Stimulated activated CD4-positive, alpha-beta T cell treated with anti-CD3 and anti-CD28 coated beads, TNF-alpha, amount 100 ng/mL, for 1 hour (primary cell): ENCODE data around the gene PRCP.
"Not testable (repeated sequence)": the region's sequence is repeated elsewhere in the genome, so short reads cannot be mapped to it uniquely, and the experiment has no call there.

Experiments
- DNase-seq, 3 donors: peaks; one replicate each; pipeline ENCODE4 v3.0.0-alpha.2; 2020; ENCODE audit warnings: low read depth in 3 of 3, low spot score in 1 of 3

PRCP gene

DNA sequence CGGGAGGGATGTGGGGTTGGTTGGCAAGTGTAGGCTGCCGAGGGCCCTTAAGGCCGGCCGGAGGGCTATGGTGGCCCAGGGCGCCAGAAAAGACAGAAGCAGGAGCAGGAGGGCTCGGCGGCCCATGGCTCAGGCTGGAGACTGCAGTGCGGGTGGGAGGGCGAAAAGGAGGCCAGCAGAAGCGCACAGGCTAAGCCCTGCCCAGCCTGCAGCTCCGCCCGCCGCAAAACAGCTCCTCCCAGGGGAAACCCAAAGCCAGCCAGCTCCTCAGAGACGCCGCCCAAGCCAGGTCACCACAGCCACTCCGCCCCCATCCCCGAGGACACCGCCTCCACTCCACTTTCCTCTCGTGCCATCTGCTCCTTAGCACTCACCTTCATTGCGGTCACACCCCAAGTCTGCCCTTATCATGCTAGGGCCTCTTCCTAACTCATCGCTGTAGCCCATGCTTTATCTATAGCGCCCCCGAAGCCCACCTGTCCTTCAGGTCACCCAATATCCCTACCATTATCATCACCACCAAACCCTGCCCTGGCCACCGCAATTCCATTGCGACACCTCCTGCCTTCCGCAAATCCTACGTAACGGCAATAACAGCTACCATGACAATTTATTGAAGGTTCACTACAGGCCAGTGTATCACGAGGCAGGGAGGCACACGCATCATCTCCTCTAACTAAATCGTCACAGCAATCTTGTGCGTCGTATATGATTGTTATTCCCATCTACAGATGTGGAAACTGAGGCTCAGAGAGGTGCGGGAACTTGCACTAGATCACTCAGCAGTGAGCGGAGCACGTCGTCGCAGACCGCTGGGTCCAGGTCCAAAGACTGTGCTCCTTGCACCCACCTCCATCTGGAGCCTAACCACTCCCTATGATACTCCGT, at the start of gene PRCP:
PRCP (minus strand) TSS at position 154 of the 888 bp plus-strand sequence; CDS start at position 126, 28 bp downstream.
- DNase-seq = peak; percentile 77 to 82 (median 82)

DNA sequence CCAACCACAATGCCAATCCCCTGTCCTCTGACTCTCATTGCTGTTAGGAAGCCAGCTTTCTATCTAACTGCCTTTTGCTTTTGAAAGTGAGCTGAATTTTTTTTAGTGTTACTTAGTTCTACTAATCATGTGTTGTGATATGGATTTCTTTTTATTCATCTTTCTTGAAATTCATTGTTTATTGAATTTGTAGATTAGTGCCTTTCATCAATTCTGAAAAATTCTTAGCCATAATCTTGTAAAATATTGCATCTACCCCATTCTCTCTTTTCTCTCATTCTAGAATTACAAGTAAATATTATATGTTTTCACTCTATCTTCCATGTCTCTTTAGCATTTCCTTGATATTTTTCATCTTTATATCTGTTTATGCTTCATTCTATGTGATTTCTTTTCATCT, 49.1 kb upstream of the PRCP start:
- no peak for DNase-seq

DNA sequence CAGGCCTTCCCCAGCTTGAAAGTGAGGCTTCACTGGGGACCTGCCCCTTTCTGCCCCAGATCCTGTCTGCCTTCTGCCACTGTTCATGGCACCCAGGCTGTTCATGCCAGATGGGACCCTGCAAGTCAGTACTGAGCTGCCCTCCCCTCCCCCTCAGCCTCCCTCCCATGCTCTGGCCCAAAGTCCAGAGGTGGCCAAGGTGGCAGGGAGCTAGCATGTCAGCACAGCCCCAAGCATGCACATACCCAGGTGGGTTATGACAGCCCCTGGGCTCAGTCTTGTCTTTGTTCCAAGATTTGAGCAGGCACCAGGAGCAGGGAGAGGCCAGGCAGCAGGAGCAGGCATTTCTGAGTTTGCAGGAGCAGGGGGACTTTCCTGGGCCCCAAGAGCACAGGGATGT, 45.5 kb upstream of the PRCP start:
- no peak for DNase-seq

DNA sequence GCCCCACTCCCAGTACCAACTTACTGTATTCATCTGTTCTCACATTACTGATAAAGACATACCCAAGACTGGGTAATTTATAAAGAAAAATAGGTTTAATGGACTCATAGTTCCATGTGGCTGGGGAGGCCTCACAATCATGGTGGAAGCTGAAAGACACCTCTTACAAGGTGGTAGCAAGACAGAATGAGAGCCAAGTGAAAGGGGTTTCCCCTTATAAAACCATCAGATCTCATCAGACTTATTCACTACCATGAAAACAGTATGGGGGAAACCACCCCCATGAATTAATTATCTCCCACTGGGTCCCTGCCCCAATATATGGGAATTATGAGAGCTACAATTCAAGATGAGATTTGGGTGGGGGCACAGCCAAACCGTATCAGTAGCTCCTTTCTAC, 44.8 kb upstream of the PRCP start:
- not testable (repeated sequence) for DNase-seq

DNA sequence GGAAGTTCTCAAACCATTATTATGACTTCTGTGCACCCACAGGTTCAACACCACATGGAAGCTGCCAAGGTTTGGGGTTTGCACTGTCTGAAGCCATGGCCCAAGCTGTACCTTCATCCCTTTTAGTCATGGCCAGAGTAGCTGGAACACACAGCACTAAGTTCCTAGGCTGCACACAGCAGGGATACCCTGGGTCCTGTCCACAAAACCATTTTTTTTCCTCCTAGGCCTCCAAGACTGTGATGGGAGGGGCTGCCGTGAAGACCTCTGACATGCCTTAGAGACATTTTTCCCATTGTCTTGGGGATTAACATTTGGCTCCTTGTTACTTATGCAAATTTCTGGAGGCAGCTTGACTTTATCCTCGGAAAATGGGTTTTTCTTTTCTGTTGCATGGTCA, 44.0 kb upstream of the PRCP start:
- DNase-seq = no peak

DNA sequence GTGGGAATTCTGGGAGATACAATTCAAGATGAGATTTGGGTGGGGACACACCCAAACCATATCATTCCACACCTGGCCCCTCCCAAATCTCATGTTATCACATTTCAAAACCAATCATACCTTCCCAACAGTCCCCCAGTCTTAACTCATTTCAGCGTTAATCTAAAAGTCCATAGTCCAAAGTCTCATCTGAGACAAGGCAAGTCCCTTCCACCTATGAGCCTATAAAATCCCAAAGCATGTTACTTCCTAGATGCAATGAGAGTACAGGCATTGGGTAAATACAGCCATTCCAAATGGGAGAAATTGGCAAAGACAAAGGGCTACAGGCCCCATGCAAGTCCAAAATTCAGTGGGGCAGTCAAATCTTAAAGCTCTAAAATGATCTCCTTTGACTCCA, 43.2 kb upstream of the PRCP start:
- DNase-seq = not testable (repeated sequence)

DNA sequence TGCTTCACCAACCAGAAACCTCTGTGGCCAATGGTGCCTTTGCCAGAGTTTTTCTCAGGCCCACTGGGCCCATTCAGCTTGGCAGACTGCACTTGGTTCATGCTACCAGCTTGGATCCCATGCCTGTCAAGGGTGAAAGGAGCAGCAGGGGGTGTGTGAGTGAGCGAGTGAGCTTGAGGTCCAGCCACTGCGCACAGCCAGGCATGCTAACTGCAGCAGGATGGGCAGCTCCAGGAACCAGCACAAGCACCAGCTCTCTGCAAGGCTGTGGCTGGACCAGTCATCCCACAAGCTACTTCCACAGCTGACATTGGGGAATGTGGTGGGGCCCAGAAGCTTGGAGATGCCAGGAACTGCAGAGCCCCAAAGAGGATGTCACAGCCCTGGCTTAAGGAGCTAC, 42.1 kb upstream of the PRCP start:
- DNase-seq = no peak

DNA sequence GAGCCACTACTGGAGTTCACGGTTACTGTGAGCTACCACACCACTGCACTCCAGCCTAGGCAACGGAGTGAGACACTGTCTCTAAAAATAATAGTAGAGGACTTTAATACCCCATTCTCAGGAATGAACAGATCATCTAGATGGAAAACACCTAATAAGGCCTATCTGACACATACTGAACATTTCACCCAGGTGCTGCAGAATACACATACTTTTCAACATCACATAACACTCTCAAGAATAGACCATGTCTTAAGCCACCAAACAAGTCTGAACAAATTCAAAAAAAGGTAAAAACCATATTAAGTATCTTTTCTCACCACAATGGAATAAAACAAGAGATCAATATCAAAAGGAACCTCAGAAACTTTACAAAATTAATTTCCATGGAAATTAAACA, 39.2 kb upstream of the PRCP start:
- DNase-seq = no peak

DNA sequence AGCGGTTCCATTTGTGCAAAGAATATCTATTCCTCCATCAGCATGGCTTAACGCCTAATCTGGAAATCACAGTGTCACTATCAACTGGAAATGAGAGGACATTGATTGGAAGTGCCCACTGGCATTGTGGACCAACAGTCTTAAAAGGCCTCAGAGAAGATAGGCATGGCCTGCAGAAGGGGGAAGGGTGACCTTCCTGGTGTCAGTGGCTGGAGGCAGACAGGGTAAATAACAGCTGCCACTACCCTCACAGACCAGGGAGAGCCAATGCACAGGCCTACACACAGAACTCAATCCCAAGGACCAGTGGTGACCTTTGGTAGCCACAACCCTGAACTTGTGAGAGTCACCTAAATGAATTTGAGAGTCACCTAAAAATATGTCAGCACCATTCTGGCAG, 37.3 kb upstream of the PRCP start:
- DNase-seq = no peak

DNA sequence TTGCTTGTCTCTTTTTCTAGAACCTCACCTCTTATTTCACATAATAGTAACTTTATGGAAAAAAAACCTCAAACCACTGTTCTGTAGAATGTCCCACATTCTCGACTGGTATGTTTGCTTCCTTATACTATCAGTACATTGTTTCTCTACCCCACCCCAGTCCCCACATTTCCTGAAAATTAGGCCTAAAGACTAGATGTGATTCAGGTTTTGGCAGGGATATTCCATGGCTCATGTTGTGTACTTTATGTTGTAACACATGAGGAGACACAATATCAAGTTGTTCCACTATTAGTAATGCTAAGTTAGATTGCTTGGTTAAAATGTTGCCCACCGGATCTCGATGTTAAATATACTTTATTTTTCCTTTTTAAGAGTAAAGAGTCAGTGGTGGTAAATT, 36.0 kb upstream of the PRCP start:
- DNase-seq = no peak

DNA sequence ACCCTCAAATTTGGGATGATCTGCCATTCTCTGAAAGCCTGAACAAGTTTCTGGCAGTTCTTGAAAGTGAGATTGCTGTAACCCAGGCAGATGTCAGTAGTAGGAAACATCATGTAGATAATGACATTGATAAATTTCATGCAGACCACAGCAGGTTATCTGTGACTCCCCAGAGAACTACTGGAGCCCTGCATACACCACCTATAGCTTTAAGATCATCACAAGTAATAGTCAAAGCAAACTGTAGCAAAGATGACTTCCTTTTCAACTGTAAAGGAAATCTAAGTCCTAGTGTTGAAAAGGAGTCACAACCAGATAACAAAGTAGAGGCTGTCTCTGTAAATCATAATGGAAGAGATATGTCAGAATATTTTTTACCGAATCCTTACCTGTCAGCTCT, 32.3 kb upstream of the PRCP start:
- no peak for DNase-seq

DNA sequence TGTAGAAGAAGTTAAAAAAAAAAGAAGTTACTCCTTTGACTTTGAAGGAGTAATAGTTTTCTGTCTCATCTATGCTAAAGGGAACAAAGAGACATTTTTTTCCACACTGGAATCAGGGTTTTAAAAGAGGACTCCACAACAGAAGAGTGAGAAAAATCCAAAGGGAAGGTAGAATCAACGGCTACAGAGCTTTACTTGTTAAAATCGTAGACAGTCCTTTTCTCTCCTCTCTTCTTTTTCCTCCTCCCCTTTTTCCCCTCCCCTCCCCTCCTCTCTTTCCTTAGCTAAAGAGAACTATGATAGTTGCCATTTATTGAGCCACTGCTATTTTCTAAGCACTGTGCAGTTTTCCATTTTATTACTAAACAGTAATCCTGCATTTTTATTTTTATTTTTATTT, 30.5 kb upstream of the PRCP start:
- DNase-seq = no peak

DNA sequence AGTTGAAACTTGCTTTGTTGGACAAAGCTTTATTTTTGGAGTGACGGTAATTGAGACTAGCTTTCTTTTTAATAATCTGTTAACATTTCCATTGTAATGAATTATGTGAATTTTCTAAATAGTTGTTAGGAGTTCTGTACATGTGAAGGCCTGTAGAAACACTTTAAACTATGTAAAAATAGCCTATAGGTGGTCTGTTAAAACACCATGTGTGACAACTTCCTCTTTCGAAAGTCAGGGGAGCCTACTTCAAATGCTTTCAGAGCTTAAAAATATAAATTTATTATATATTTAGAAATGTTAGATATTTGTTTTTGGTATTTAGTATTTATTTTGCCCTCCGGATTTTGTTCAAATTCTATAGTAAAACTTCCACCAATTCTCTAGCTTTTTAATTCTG, 30.0 kb upstream of the PRCP start:
- no peak for DNase-seq

DNA sequence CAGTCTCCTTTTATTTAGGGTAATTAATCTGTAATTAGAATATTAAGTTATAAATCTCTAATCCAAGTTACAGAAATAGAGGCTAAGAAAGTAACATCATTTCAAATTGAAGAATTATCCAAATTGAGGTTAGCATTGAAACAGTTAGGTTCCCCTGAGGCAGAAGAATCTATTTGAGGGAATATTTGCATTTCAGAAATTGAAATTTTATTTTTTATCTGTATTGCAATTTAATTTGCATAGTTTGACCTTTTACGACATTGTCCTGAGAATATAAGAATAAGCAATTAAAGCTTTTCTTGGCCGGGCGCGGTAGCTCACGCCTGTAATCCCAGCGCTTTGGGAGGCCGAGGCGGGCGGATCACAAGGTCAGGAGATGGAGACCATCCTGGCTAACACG, 28.9 kb upstream of the PRCP start:
- DNase-seq = no peak

DNA sequence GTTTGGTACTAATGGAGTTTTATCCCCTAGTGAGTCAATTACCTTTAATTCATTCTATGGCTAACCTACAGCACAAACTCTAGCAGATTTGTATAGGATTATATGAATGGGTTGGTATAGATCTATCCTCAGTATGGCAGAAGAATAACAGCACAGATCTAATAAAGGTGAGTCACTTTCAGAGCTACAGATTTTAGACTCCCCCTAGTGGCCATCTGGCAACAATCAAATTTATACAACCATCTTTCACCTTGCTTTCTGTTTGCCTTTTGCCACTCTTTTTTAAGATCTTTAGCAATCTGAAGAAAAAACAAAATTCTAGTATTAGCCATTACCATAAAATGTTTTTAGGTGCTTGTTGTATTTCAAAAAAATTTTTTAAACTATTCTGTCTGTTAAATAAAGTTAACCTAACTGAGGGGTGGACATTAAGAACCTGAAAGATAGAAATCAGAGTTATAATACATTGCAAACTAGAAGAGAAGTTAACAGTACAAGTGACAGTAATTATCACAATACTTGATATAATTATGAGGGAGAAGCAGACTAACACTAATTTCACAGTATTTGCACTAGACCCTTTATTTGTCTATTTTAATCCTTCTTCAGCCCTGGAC, 27.1 kb upstream of the PRCP start:
- no peak for DNase-seq

DNA sequence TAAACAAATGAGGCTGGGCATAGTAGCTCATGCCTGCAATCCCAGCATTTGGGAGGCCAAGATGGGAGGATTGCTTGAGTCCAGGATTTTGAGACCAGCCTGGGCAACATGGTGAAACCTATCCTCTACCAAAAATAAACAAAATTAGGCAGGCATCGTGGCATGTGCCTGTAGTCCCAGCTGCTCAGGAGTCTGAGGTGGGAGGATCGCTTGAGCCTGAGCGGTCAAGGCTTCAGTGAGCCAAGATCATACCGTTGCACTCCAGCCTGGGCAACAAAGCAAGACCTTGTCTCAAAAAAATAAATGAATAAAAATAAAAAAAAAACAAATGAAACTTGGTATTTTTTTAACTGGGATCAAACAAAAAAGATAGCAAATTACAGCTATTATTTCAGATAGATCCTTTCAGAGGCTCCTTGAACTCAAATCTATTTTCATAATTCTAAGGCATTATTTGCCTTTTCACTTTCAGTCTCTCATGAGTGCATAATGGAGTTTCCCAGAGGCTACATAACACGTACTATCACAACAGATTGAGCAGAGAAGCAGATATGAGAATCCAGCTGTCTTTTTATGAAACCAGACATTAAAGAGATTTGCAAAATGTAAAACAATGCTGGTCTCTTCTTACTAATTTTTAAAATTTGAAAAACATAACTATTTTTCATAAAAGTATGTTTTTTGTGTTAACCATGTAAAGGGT, 24.4 kb upstream of the PRCP start:
- DNase-seq = no peak

DNA sequence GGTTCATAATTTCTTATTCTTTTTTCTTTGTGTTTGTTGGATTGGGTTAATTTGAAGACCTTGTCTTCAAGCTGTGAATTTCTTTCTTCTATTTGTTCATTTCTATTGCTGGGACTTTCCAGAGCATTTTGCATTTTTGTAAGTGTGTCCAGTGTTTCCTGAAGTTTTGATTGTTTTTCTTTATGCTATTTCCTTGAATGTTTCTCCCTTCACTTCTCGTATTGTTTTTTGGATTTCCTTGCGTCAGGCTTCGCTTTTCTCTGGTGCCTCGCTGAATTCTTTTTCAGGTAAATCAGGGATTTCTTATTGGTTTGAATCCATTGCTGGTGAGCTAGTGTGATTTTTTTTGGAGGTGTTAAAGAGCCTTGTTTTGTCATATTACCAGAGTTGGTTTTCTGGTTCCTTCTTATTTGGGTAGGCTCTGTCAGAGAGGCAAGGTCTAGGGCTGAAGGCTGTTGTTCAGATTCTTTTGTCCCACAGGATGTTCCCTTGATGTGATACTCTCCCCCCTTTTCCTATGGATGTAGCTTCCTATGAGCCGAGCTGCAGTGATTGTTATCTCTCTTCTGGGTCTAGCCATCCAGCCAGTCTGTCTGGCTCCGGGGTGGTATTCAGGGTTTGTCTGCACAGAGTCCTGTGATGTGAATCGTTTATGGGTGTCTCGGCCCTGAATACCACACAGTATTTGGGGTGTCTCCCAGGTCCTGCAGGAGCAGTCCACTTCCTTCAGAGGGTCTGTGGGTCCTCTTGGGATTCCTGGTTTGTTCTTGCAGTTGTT, 22.4 kb upstream of the PRCP start:
- not testable (repeated sequence) for DNase-seq

DNA sequence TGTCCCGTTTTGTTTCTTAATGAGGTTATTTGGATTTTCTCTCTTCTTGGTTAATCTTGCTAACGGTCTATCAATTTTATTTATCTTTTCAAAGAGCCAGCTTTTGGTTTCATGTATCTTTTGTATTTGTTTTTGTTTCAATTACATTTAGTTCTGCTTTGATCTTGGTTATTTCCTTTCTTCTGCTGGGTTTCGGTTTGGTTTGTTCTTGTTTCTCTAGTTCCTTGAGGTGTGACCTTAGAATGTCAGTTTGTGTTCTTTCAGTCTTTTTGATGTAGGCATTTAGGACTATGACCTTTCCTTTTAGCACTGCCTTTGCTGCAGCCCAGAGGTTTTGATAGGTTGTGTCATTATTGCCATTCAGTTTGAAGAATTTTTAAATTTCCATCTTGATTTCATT, 20.0 kb upstream of the PRCP start:
- DNase-seq = not testable (repeated sequence)

DNA sequence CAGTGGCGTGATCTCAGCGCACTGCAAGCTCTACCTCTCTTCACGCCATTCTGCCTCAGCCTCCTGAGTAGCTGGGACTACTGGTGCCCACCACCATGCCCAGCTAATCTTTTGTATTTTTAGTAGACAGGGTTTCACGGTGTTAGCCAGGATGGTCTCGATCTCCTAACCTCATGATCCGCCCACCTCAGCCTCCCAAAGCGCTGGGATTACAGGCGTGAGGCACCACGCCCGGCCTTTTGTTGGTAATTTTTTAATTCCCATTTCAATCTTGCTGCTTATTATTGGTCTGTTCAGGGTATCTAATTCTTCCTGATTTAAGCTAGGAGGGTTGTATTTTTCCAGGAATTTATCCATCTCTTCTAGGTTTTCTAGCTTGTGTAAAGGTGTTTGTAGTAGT, 19.6 kb upstream of the PRCP start:
- not testable (repeated sequence) for DNase-seq

DNA sequence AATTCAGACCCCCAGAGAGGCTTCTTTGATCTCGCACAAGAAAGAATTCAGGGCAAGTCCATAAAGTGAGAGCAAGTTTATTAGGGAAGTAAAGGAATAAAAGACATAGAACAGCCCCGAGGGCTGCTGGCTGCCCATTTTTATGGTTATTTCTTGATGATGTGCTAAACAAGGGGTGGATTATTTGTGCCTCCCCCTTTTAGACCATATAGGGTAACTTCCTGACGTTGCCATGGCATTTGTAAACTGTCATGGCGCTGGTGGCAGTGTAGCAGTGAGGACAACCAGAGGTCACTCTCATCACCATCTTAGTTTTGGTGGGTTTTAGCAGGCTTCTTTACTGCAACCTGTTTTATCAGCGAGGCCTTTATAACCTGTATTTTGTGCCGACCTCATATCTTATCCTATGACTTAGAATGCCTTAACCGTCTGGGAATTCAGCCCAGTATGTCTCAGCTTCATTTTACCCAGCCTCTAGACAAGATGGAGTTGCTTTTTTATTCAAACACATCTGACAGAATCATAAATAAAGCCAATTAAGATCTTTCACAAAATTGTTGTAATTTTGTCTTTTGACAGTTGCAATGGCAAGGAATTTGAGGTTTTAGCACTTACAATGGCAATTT, 8.9 kb upstream of the PRCP start:
- DNase-seq = no peak

DNA sequence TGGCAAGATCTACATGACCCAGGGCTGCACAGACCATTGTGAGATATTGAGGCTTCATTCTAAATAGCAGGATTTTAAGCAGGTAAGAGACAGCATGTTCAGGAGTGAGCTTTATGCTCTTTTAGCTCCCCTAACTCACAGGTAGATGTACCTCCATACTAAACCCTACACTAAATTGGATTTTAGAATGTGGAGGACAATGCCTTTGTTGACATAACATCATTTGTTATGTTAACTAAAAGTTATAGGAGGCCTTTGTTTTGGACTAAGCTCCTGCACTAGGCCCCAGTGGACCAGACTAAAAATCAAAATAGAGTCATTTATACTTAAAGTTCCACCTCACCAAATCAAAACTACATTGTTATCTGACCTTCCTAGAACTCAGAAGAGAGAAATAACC, 8.1 kb upstream of the PRCP start:
- no peak for DNase-seq
